SK-N-SH (cell line): ENCODE measurements around the gene USP36. TPM values are rescaled to one million over a fixed set of nuclear protein-coding genes. Genes with fewer than 3 reads are reported as not detected.
A peak's percentile ranks its signal among the peaks of the same experiment; 100 is the strongest.

ENCODE experiments used
- CTCF ChIA-PET: fragments of 300-600, 350-600 bp; formaldehyde crosslinking; extraction: SDS; loops from one replicate; lab custom pipeline; 2021; lab: Yijun Ruan, JAX
- POLR2A ChIA-PET: fragments of 350-600 bp; sonication (Branson Sonifier 250); formaldehyde crosslinking; extraction: SDS; loops from one replicate; lab custom pipeline; 2020; ENCODE audit warnings: antibody characterized with exemption, inconsistent platforms; lab: Yijun Ruan, JAX
- DNase-seq: peaks from one replicate; pipeline ENCODE4 v3.0.0; 2012
- H2AFZ ChIP-seq: fragments of 200-600 bp; sonication (generic); 2 replicates; pipeline ENCODE4 v1.8.1; 2016; ENCODE audit warnings: antibody characterized with exemption, mild to moderate bottlenecking, low read depth
- H3F3A ChIP-seq: fragments of 200-600 bp; sonication (generic); replicated peaks from 2 replicates; pipeline ENCODE3; 2016; ENCODE audit warnings: antibody characterized with exemption, mild to moderate bottlenecking; ENCODE audit not compliant: insufficient read depth
- H3K27ac ChIP-seq, 2 experiments: fragments of 200-500 bp in 1 of 2; fragments of 200-600 bp in 1 of 2; sonication (Bioruptor generic) in 1 of 2; sonication (generic), shearing (Covaris generic) in 1 of 2; 2 replicates each; pipeline versions ENCODE4 v1.5.1 to v1.6.1; 2014 to 2016; ENCODE audit warnings: low read depth in 2 of 2, inconsistent platforms in 1 of 2, low read length in 1 of 2, mild to moderate bottlenecking in 1 of 2, mixed read lengths in 1 of 2
- H3K27me3 ChIP-seq: fragments of 200-600 bp; sonication (generic), shearing (Covaris generic); 2 replicates; pipeline ENCODE4 v1.6.1; 2016; ENCODE audit warnings: mixed run types; ENCODE audit not compliant: insufficient read depth
- H3K36me3 ChIP-seq, 2 experiments: fragments of 200-500 bp in 1 of 2; fragments of 200-600 bp in 1 of 2; sonication (Bioruptor generic) in 1 of 2; sonication (generic) in 1 of 2; replicated peaks in 1 of 2; 2 replicates each; pipeline versions ENCODE3 to v1.5.1; 2014 to 2016; ENCODE audit warnings: low read length in 1 of 2, mild to moderate bottlenecking in 1 of 2; ENCODE audit not compliant: insufficient read depth in 2 of 2, control insufficient read depth in 1 of 2
- H3K4me1 ChIP-seq, 2 experiments: fragments of 200-500 bp in 1 of 2; fragments of 200-600 bp in 1 of 2; sonication (Bioruptor generic) in 1 of 2; sonication (generic), shearing (Covaris generic) in 1 of 2; 2 replicates each; pipeline versions ENCODE4 v1.5.1 to v1.6.1; 2014 to 2016; ENCODE audit warnings: low read depth in 1 of 2, low read length in 1 of 2, mixed run types in 1 of 2; ENCODE audit not compliant: insufficient read depth in 2 of 2, control insufficient read depth in 1 of 2
- H3K4me2 ChIP-seq: fragments of 200-600 bp; sonication (generic), shearing (Covaris generic); 2 replicates; pipeline ENCODE4 v1.6.1; 2017; ENCODE audit warnings: mixed run types
- H3K4me3 ChIP-seq, 2 experiments: fragments of 200-500 bp in 1 of 2; fragments of 200-600 bp in 1 of 2; sonication (Bioruptor generic) in 1 of 2; sonication (generic), shearing (Covaris generic) in 1 of 2; 2 replicates each; pipeline versions ENCODE4 v1.5.1 to v1.8.1; 2014 to 2016; ENCODE audit warnings: low read depth in 2 of 2, inconsistent platforms in 1 of 2, low read length in 1 of 2, mild to moderate bottlenecking in 1 of 2, mixed read lengths in 1 of 2, moderate library complexity in 1 of 2
- H3K79me2 ChIP-seq: fragments of 200-600 bp; sonication (generic); 2 replicates; pipeline ENCODE4 v1.8.1; 2017; ENCODE audit warnings: mild to moderate bottlenecking; ENCODE audit not compliant: insufficient read depth
- H3K9ac ChIP-seq: fragments of 200-600 bp; sonication (generic); 2 replicates; pipeline ENCODE4 v1.6.1; 2017; ENCODE audit warnings: mixed run types
- H3K9me2 ChIP-seq: fragments of 200-600 bp; sonication (generic); 2 replicates; pipeline ENCODE4 v1.6.1; 2017; ENCODE audit warnings: mixed run types
- H3K9me3 ChIP-seq: fragments of 200-600 bp; sonication (generic); 2 replicates; pipeline ENCODE4 v1.6.1; 2017; ENCODE audit warnings: mixed run types, mild to moderate bottlenecking, moderate library complexity
- H4K20me1 ChIP-seq: fragments of 200-600 bp; sonication (generic); 2 replicates; pipeline ENCODE4 v1.6.1; 2017; ENCODE audit warnings: mild to moderate bottlenecking, mixed run types; ENCODE audit not compliant: insufficient read depth
- EP300 ChIP-seq, 2 experiments: IDR thresholded peaks; 2 replicates each; pipeline versions ENCODE4 v1.4.0 to v1.6.1; 2012; ENCODE audit warnings: borderline replicate concordance in 1 of 2, low read depth in 1 of 2, low read length in 1 of 2
- IRF3 ChIP-seq: fragments of 150-350 bp; IDR thresholded peaks from 2 replicates; pipeline ENCODE4 v1.6.1; 2016; ENCODE audit warnings: mild to moderate bottlenecking, low read depth, low read length
- MAX ChIP-seq: IDR thresholded peaks from 2 replicates; pipeline ENCODE4 v1.4.0; 2012; ENCODE audit warnings: low read depth
- MXI1 ChIP-seq: IDR thresholded peaks from 2 replicates; pipeline ENCODE4 v1.6.1; 2012; ENCODE audit warnings: mild to moderate bottlenecking, low read depth, low read length, improper control_type of control experiment
- REST ChIP-seq: IDR thresholded peaks from 2 replicates; pipeline ENCODE4 v1.6.1; 2012; ENCODE audit warnings: mild to moderate bottlenecking, low read depth, low read length, moderate library complexity
- RXRA ChIP-seq: IDR thresholded peaks from 2 replicates; pipeline ENCODE4 v1.4.0; 2012; ENCODE audit warnings: low read depth, mild to moderate bottlenecking, borderline replicate concordance
- SIN3A ChIP-seq: IDR thresholded peaks from 2 replicates; pipeline ENCODE4 v1.6.1; 2012; ENCODE audit warnings: low read depth, mild to moderate bottlenecking, low read length, moderate library complexity, borderline replicate concordance
- TCF12 ChIP-seq: IDR thresholded peaks from 2 replicates; pipeline ENCODE4 v1.4.0; 2012
- WGBS: methylation state at CpG from one replicate; pipeline ENCODE4 v1.1.6; 2017; ENCODE audit warnings: low lambda C conversion rate; 5-methylcytosine and 5-hydroxymethylcytosine counted together
- polyA plus RNA-seq, 3 experiments: library from polyadenylated mRNA; depleted of rRNA; stranded (reverse); fragments of >200 nt; gene quantifications; 2 replicates each; pipeline ENCODE4 v1.2.3, GENCODE V29; 2012
- TF ChIP-seq, protein P1 (sequence below): IDR thresholded peaks from 2 replicates; pipeline ENCODE4 v1.4.0; 2012; ENCODE audit warnings: low read depth, borderline replicate concordance

The USP36 gene
- polyA plus RNA-seq, 1 of the 3 experiments (the other 2 are of a cell fraction) = 34.6 TPM

- Histone ChIP-seq H2AFZ (no peak overlapping the region), H3K9me3 (no peaks in the 10 kb centered on the region)
Measured at GRCh38 chr17:78839762-78840529, 668 bp downstream of the USP36 start.

More at GRCh38 chr17:78839762-78840529, 668 bp downstream of the USP36 start:
- H3K9me2 ChIP-seq = no peaks in the 10 kb centered on the region
- POLR2A ChIA-PET = interaction anchor here (0.7 kb wide), 1 partner anchor 123 kb away, joined by 3 read pairs; no protein-coding TSS in a partner anchor
- peaks cover 27% of the 10 kb centered on the region for H4K20me1 ChIP-seq
- H3K9ac ChIP-seq = peak overlapping the region; percentile 94
- CTCF ChIA-PET = interaction anchor here (1.0 to 4.6 kb wide), 4 partner anchors 26 to 132 kb away, joined by 3 to 25 read pairs (median 5); no protein-coding TSS in a partner anchor
- H3K79me2 ChIP-seq = peaks cover 56% of the 10 kb centered on the region
- H3K4me3 ChIP-seq = peak overlapping the region; percentile 75 to 84
- 2% methylated on average over 46 of the region's 73 CpGs for WGBS
- peak overlapping the region; percentile 79 to 90 for H3K27ac ChIP-seq
- peaks cover 26 to 32% of the 10 kb centered on the region in 2 experiments for H3K36me3 ChIP-seq
- no peaks in the 10 kb centered on the region for H3K27me3 ChIP-seq
- DNase-seq = peak; percentile 79
- H3K4me2 ChIP-seq = peak overlapping the region; percentile 92
- no peaks in the 10 kb centered on the region for H3F3A ChIP-seq
- H3K4me1 ChIP-seq = peaks cover 14 to 28% of the 10 kb centered on the region in 2 experiments; a peak in 3 of 4 replicates
- TF ChIP-seq, protein P1, sequence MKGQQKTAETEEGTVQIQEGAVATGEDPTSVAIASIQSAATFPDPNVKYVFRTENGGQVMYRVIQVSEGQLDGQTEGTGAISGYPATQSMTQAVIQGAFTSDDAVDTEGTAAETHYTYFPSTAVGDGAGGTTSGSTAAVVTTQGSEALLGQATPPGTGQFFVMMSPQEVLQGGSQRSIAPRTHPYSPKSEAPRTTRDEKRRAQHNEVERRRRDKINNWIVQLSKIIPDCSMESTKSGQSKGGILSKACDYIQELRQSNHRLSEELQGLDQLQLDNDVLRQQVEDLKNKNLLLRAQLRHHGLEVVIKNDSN = 0 out of 2 replicates have a peak, but pooled peaks have one; percentile 12
- TF ChIP-seq IRF3 (no peak), RXRA (no peak), TCF12 (no peak), MXI1 (peak; percentile 89), MAX (peak; percentile 81), SIN3A (peak; percentile 5; the same call in 1 of the 2 replicates), REST (no peak), EP300 (IDR thresholded peaks at IDR 0.05; ENCODE audit: borderline replicate concordance in 1 of 2, low read depth in 1 of 2, low read length in 1 of 2) (no peak)
